Activated CD4-positive, alpha-beta T cell treated with anti-CD3 and anti-CD28 coated beads, Interleukin-2, amount 50 U/mL, for 4 hours (primary cell): ENCODE measurements around the gene CTTNBP2.

ENCODE experiments used
- DNase-seq, 2 experiments: peaks; one replicate each; pipeline ENCODE4 v3.0.0-alpha.2; 2020

CTTNBP2 gene

GRCh38 chr7:117871778-117872538 is 1.3 kb downstream of the CTTNBP2 start:
- no peak for DNase-seq

GRCh38 chr7:117871401-117871777 is 1.9 kb downstream of the CTTNBP2 start:
- DNase-seq = no peak

GRCh38 chr7:117870448-117871130 is 2.7 kb downstream of the CTTNBP2 start:
- DNase-seq = no peak

DNA sequence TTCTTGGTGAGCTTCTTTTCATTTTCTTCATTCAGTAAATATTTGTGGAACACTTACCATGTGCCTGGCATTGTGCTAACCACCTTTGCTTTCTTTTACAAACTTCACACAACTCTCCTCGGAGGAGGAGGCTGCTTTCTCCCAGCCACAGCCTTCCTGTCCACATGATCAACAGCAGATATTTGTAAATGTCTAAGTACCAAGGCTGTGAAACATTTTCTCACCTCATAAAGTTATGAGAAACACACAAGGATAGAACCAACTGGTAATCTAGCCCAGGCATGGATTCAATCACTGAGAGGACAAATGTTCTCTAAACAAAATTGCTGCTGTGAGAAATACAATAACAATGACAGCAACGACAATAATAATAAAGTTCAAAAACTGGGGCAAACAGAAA is 3.9 kb downstream of the CTTNBP2 start:
- no peak for DNase-seq

DNA sequence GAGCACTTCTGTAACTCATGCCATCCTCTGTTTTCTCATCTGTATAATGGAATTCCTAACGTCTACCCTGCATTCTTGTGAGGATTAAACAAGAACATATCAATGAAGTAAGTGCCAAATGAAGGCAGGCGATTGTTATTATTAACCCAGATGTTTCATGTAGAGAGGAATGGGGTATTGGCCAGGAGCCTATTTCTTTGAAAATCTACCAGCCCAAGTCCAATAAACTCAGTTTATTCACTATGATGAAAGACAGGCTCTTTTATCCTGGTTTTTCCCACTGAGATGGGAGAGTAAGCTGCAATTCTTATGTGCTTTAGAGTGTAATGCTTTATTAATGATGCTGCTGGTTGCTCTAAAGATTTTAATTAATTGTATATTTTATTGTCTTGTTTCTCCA is 9.6 kb downstream of the CTTNBP2 start:
- no peak for DNase-seq

DNA sequence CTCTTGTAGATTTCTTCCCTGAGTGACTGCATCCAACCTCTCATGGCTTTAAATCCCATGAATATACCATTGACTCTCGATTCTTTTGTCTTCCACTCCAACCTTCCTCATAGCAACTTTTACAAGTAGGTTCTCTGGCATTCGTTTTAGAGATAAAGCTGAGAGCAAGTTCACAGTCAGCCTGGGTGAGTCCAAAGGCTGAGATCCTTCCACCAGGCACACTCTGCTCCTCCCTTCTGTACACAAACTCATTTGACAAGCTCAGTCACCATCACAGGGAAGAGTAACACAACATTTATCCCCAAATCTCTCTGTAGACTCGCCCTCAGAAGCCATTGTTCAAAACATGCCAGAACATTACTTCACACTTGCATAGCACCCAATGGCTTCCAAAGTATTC is 10.9 kb downstream of the CTTNBP2 start:
- no peak for DNase-seq

DNA sequence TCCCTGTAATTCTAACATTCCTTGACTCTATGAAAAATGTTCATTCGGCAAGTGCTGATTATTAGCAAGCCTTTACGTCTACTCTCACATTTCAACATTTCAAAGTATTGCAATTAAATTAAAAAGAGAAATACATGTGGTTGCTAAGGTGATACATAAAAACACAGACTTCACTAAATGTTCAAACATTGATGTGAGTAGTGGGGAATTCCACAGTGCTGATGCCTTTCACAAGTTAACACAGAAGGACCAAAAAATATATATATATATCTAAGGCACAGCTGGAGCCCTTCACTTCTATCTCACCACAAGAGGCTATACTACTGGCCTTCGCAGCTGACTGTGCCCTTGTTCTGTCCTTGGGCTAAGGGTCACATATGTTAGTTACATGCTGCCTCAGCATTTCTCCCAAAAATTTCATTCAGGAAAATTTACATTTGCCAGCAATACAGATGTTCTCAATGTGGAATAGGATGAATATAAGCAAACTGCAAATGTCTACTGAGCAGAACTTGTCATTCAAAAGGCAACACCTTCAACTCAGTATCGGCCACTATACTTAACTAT is 13.9 kb downstream of the CTTNBP2 start:
- no peak for DNase-seq

GRCh38 chr7:117858712-117859111 is 14.5 kb downstream of the CTTNBP2 start:
- DNase-seq = no peak

GRCh38 chr7:117857718-117858117 is 15.5 kb downstream of the CTTNBP2 start:
- no peak for DNase-seq

GRCh38 chr7:117856196-117856595 is 17.0 kb downstream of the CTTNBP2 start:
- DNase-seq = no peak

- DNase-seq = no peak
Measured at GRCh38 chr7:117854186-117854585, 19.1 kb downstream of the CTTNBP2 start.

GRCh38 chr7:117848941-117849340 is 24.3 kb downstream of the CTTNBP2 start:
- no peak for DNase-seq

DNA sequence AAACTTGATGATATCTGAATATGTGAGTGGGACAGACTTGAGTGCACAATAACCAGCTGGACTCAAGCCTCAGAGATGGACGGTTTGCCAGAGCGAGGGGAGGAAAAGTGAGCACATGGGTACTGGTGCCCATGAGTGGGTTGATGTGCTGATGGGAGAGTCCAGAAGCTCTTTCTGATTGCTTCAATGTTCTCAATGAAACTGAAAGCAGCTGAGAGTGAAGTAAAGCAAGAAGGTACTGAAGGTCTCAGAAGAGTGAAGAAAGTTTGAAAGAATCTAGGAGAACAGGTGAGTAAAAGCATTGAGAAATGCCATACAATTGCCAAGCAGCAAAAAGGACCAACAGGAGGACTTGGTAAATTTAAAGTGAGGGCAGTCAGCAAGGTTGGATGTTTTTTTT is 28.6 kb downstream of the CTTNBP2 start:
- DNase-seq = no peak

- no peak for DNase-seq
Measured at GRCh38 chr7:117841611-117842010, 31.6 kb downstream of the CTTNBP2 start.

- DNase-seq = no peak
Measured at GRCh38 chr7:117841011-117841410, 32.2 kb downstream of the CTTNBP2 start.

GRCh38 chr7:117839507-117839906 is 33.7 kb downstream of the CTTNBP2 start:
- DNase-seq = no peak

DNA sequence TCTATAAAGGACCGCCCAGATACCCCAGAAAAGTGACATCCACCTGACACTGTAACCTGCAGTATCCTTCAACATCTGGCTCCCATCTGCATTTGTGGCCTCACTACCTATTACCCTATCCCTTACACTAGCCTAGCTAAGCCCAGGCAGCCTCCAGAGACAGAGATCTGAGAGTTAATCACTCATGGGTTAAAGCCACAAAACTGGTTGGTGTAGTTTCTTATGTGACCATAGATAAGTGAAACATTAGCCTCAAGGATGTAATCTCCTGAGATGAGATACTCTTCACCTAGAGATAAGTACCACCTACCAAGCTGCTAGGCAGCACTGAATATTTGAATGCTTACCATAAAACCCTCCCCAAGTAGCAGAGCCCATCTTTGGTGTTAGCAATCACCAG is 35.4 kb downstream of the CTTNBP2 start:
- DNase-seq = no peak

- DNase-seq = no peak
Measured at GRCh38 chr7:117835016-117835664, 38.1 kb downstream of the CTTNBP2 start.

- no peak for DNase-seq
Measured at GRCh38 chr7:117830422-117830954, 42.8 kb downstream of the CTTNBP2 start.

GRCh38 chr7:117829450-117830117 is 43.7 kb downstream of the CTTNBP2 start:
- DNase-seq = no peak

- DNase-seq = no peak
Measured at GRCh38 chr7:117828825-117829224, 44.4 kb downstream of the CTTNBP2 start.

- DNase-seq = no peak
Measured at GRCh38 chr7:117827862-117828261, 45.4 kb downstream of the CTTNBP2 start.

GRCh38 chr7:117825132-117825531 is 48.1 kb downstream of the CTTNBP2 start:
- no peak for DNase-seq
